IMR-90 (cell line): Measurements from ENCODE around the gene BANF1. TPM values are rescaled to one million over a fixed set of nuclear protein-coding genes. Genes with fewer than 3 reads are reported as not detected.

ENCODE experiments used
- ATAC-seq: fragments of 200-7000 bp; cut with Tn5 transposase; 2 replicates; pipeline ENCODE4 v1.9.1; 2020; ENCODE audit warnings: low read depth, mild to moderate bottlenecking, moderate library complexity
- BruUV-seq: library from RNA; stranded (reverse); fragments of 400-500 nt; replicated peaks from 2 replicates; lab custom pipeline; 2021; lab: Mats Ljungman, UMichigan
- CTCF ChIA-PET: fragments of 300-600 bp; formaldehyde crosslinking; extraction: SDS; loops from one replicate; lab custom pipeline; 2021; ENCODE audit warnings: antibody characterized with exemption; lab: Yijun Ruan, JAX
- POLR2A ChIA-PET: fragments of 300-600 bp; sonication (Branson Sonifier 250); formaldehyde crosslinking; loops from one replicate; lab custom pipeline; 2022; ENCODE audit warnings: antibody characterized with exemption; ENCODE audit not compliant: unreplicated experiment; lab: Charles Lee
- DNase-seq: peaks from one replicate; pipeline ENCODE4 v3.0.0; 2013
- H2AFZ ChIP-seq: replicated peaks from 2 replicates; pipeline ENCODE3; 2013; ENCODE audit warnings: low read length, mild to moderate bottlenecking; ENCODE audit not compliant: poor library complexity
- H2AK5ac ChIP-seq: 2 replicates; pipeline ENCODE4 v1.6.1; 2013; ENCODE audit warnings: low read depth, low read length, inconsistent platforms
- H2AK9ac ChIP-seq: replicated peaks from 2 replicates; pipeline ENCODE3; 2013; ENCODE audit warnings: mild to moderate bottlenecking, low read depth, low read length, moderate library complexity; ENCODE audit not compliant: poor library complexity
- H2BK120ac ChIP-seq: 2 replicates; pipeline ENCODE4 v1.6.1; 2013; ENCODE audit warnings: low read depth, low read length, inconsistent platforms
- H2BK15ac ChIP-seq: 3 replicates; pipeline ENCODE4 v1.6.1; 2013; ENCODE audit warnings: low read depth, low read length, inconsistent platforms
- H2BK20ac ChIP-seq: 2 replicates; pipeline ENCODE4 v1.6.1; 2013; ENCODE audit warnings: low read depth, mild to moderate bottlenecking, inconsistent platforms, low read length, moderate library complexity
- H2BK5ac ChIP-seq: 2 replicates; pipeline ENCODE4 v1.6.1; 2013; ENCODE audit warnings: mild to moderate bottlenecking, low read depth, low read length, inconsistent platforms; ENCODE audit not compliant: poor library complexity, severe bottlenecking
- H3K14ac ChIP-seq: replicated peaks from 2 replicates; pipeline ENCODE4 v1.6.1; 2013; ENCODE audit warnings: low read depth, low read length, inconsistent platforms
- H3K18ac ChIP-seq: 2 replicates; pipeline ENCODE4 v1.6.1; 2013; ENCODE audit warnings: low read depth, low read length, control low read depth
- H3K23ac ChIP-seq: 2 replicates; pipeline ENCODE4 v1.6.1; 2013; ENCODE audit warnings: low read depth, low read length, inconsistent platforms
- H3K27ac ChIP-seq: 2 replicates; pipeline ENCODE4 v1.5.1; 2013; ENCODE audit warnings: mild to moderate bottlenecking, control low read depth, low read length; ENCODE audit not compliant: insufficient read depth
- H3K27me3 ChIP-seq: 2 replicates; pipeline ENCODE4 v1.6.1; 2013; ENCODE audit warnings: low read length; ENCODE audit not compliant: control insufficient read depth, insufficient read depth
- H3K36me3 ChIP-seq: 2 replicates; pipeline ENCODE4 v1.6.1; 2013; ENCODE audit warnings: low read length, mixed read lengths; ENCODE audit not compliant: control insufficient read depth, insufficient read depth
- H3K4ac ChIP-seq: 2 replicates; pipeline ENCODE4 v1.6.1; 2013; ENCODE audit warnings: low read depth, low read length, inconsistent platforms
- H3K4me1 ChIP-seq: 2 replicates; pipeline ENCODE4 v1.6.1; 2013; ENCODE audit warnings: low read length, mixed read lengths; ENCODE audit not compliant: control insufficient read depth, insufficient read depth
- H3K4me2 ChIP-seq: 2 replicates; pipeline ENCODE4 v1.6.1; 2013; ENCODE audit warnings: low read depth, mild to moderate bottlenecking, control low read depth, low read length, moderate library complexity
- H3K4me3 ChIP-seq: 2 replicates; pipeline ENCODE4 v1.5.1; 2013; ENCODE audit warnings: low read depth, mild to moderate bottlenecking, control low read depth, low read length, moderate library complexity; ENCODE audit not compliant: insufficient read depth
- H3K56ac ChIP-seq: 2 replicates; pipeline ENCODE4 v1.6.1; 2013; ENCODE audit warnings: low read length, inconsistent platforms; ENCODE audit not compliant: insufficient read depth; ENCODE audit errors: extremely low read depth
- H3K79me1 ChIP-seq, 2 experiments: 2 replicates each; pipeline ENCODE4 v1.6.1; 2013; ENCODE audit warnings: low read length in 2 of 2, inconsistent platforms in 1 of 2, low read depth in 1 of 2
- H3K9ac ChIP-seq: 2 replicates; pipeline ENCODE4 v1.6.1; 2013; ENCODE audit warnings: low read depth, low read length, control low read depth
- H3K9me1 ChIP-seq: 2 replicates; pipeline ENCODE4 v1.6.1; 2013; ENCODE audit warnings: low read length, inconsistent platforms; ENCODE audit not compliant: insufficient read depth
- H3K9me3 ChIP-seq: 2 replicates; pipeline ENCODE4 v1.6.1; 2013; ENCODE audit warnings: low read length; ENCODE audit not compliant: control insufficient read depth, insufficient read depth
- H4K20me1 ChIP-seq: 2 replicates; pipeline ENCODE4 v1.6.1; 2013; ENCODE audit warnings: low read length, inconsistent platforms; ENCODE audit not compliant: insufficient read depth
- H4K5ac ChIP-seq: 2 replicates; pipeline ENCODE4 v1.6.1; 2013; ENCODE audit warnings: mild to moderate bottlenecking, low read depth, low read length, control low read depth
- H4K8ac ChIP-seq, 2 experiments: 2 replicates each; pipeline ENCODE4 v1.6.1; 2013; ENCODE audit warnings: low read depth in 2 of 2, low read length in 2 of 2, control low read depth in 1 of 2, inconsistent platforms in 1 of 2
- H4K91ac ChIP-seq: 2 replicates; pipeline ENCODE4 v1.6.1; 2013; ENCODE audit warnings: low read depth, low read length, inconsistent platforms; ENCODE audit not compliant: insufficient read depth
- ELK1 ChIP-seq: fragments of 150-350 bp; IDR thresholded peaks from 2 replicates; pipeline ENCODE4 v1.6.1; 2016; ENCODE audit warnings: low read depth, mild to moderate bottlenecking, low read length, moderate library complexity, borderline replicate concordance
- MXI1 ChIP-seq: IDR thresholded peaks from 2 replicates; pipeline ENCODE4 v1.6.1; 2012; ENCODE audit warnings: low read depth, mild to moderate bottlenecking, low read length, moderate library complexity, borderline replicate concordance
- POLR2A ChIP-seq: IDR thresholded peaks from 2 replicates; pipeline ENCODE4 v1.6.1; 2012; ENCODE audit warnings: mild to moderate bottlenecking, low read depth, low read length
- USF2 ChIP-seq: fragments of 150-350 bp; IDR thresholded peaks from 2 replicates; pipeline ENCODE4 v1.6.1; 2017; ENCODE audit warnings: mild to moderate bottlenecking, antibody characterized with exemption, low read length, low read depth
- WGBS, 2 experiments: methylation state at CpG; one replicate each; pipeline versions ENCODE4 v1.1.5 to v1.1.7; 2013; ENCODE audit warnings: missing lambda C conversion rate in 2 of 2; ENCODE audit not compliant: insufficient read length in 1 of 2; ENCODE audit errors: extremely low coverage in 2 of 2; 5-methylcytosine and 5-hydroxymethylcytosine counted together
- dilution Hi-C: fragments of 300-500 bp; cut with HindIII; formaldehyde crosslinking; loops from one replicate; pipeline ENCODE4 v1.14.3; 2018; ENCODE audit warnings: low sequenced_read_pairs; ENCODE audit not compliant: unreplicated experiment
- in situ Hi-C: fragments of 300-500 bp; cut with MboI; formaldehyde crosslinking; loops from 3 replicates; pipeline ENCODE4 v1.14.3; 2019; ENCODE audit warnings: low sequenced_read_pairs, inconsistent platforms, mixed read lengths
- intact Hi-C: fragments of 100-400 bp; cut with micrococcal nuclease; formaldehyde crosslinking; loops from 2 replicates; pipeline ENCODE4 v1.10.0; 2022
- polyA plus RNA-seq, 3 experiments: library from polyadenylated mRNA; depleted of rRNA; stranded (reverse); fragments of >200 nt; gene quantifications; 2 replicates each; pipeline ENCODE4 v1.2.3, GENCODE V29; 2012; ENCODE audit warnings: low replicate concordance in 1 of 3
- total RNA-seq: library from RNA; depleted of rRNA; stranded (reverse); fragments of >200 nt; gene quantifications from 2 replicates; pipeline ENCODE4 v1.2.3, GENCODE V29; 2012

BANF1 gene
- total and polyA plus RNA-seq, 2 of the 4 experiments (the other 2 are of a cell fraction), result 36.6 to 242 TPM

- Histone ChIP-seq H3K36me3 (no peaks in the 10 kb centered on the region), H3K4me1 (no peaks in the 10 kb centered on the region), H3K14ac (no peak overlapping the region), H3K79me1 (no peaks in the 10 kb centered on the region), H3K4me2 (no peak overlapping the region), H3K56ac (no peak overlapping the region), H4K8ac (no peak overlapping the region), H3K27ac (no peak overlapping the region), H2BK20ac (no peak overlapping the region), H3K23ac (no peak overlapping the region), H2BK15ac (no peak overlapping the region), H3K27me3 (no peaks in the 10 kb centered on the region), H2BK120ac (no peak overlapping the region), H3K9me1 (no peaks in the 10 kb centered on the region; the same call in 1 of the 2 replicates), H3K9me3 (no peaks in the 10 kb centered on the region), H3K4ac (no peak overlapping the region), H3K9ac (no peak overlapping the region), H3K18ac (no peak overlapping the region), H2AFZ (peak overlapping the region; percentile 61), H4K20me1 (no peaks in the 10 kb centered on the region), H3K4me3 (no peak overlapping the region), H4K5ac (no peak overlapping the region), H2AK5ac (no peak overlapping the region), H2AK9ac (peak overlapping the region; percentile 61), H4K91ac (no peak overlapping the region), H2BK5ac (no peak overlapping the region)
- dilution Hi-C loops (no loop called here), in situ Hi-C loops (no loop called here), intact Hi-C loops (no loop called here)
- POLR2A ChIA-PET, result no interaction called here
- DNase-seq, result no peak
- no peak for ATAC-seq
- 91% methylated on average over 7 of the region's 20 CpGs; no CpG with 5 or more reads in 1 of the 2 experiments for WGBS, 2 experiments
- CTCF ChIA-PET, result no interaction called here
- TF ChIP-seq MXI1 (no peak), USF2 (no peak), ELK1 (no peak), POLR2A (no peak)
- BruUV-seq, result no TSS peak
These were observed 48.8 kb upstream of the BANF1 start for GRCh38 chr11:65953471-65953870.
